DMS114 treated with DMSO at 0.1 percent for 48 hours (cell line): Measurements from ENCODE around the gene MAD1L1.
"Not testable (repeated sequence)": the region's sequence is repeated elsewhere in the genome, so short reads cannot be mapped to it uniquely, and the experiment has no call there.

ENCODE experiments used
- DNase-seq: peaks from one replicate; lab custom pipeline; 2025; ENCODE audit not compliant: unreplicated experiment; lab: John Stamatoyannopoulos, UW

Gene MAD1L1

DNA sequence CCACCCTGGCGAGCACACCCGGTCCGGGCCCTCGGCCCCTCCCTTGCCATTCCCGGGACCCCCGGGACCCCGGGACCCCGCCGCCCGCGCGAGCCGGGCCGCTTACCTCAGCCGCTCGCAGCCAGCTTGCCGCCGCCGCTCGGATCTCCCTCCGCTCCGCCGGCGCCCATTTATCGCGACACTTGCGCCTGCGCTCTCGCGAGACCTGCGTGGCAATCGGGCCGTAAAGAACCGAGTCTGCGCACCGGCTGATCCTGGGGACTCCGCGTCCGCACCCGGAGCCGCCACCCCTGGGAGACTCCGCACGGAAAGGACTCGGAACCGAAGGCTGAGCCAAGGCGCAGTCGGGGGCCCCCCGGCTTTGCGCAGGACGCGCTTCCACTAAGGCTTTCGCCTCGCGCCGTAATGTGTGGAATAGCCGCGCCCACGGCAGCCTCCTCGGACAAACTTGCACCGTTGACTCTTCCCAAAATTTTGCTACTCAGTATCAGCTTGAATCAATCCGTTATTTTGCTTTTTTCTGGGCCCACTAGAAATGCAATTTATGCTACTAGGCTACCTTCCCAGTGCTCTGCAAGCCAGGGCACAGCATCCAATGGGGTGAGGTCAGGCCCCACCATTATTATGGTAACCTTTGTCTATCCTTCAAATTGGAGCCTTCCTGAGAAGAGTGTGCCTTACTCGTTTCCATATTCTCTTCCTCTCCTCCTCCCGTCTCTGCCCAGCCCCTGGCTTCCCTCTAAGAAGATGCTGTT is at the start of gene MAD1L1:
MAD1L1 (minus strand) TSS at position 180 of the 755 bp plus-strand sequence. CDS start 2,812 bp downstream, outside the sequence.
- DNase-seq: peak; percentile 71

DNA sequence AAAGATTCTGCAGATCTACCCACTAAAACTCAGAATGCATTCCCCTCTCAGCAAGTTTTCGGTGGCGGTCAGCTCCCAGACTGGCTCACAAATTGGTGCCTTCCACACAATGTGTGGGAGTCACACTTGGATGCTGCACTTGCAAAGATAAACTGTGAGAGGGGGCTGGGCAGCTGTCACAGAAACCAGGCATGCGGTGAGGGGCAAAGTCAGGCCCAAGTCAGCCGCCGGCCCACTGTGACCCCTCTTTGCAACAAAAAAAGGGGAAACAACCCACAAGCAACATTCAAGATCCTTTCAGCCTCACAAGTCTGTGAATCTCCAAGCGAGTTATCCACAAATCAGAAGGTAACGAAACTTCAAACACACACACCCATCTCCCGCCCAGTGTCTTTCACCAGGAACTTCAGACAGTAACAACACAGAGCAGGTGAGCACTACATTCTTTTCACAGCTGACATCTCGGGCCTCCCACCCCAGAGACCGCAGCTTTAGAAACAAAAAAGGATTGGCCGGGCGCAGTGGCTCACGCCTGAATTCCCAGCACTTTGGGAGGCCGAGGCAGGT is 49.5 kb upstream of the MAD1L1 start:
- no peak for DNase-seq

DNA sequence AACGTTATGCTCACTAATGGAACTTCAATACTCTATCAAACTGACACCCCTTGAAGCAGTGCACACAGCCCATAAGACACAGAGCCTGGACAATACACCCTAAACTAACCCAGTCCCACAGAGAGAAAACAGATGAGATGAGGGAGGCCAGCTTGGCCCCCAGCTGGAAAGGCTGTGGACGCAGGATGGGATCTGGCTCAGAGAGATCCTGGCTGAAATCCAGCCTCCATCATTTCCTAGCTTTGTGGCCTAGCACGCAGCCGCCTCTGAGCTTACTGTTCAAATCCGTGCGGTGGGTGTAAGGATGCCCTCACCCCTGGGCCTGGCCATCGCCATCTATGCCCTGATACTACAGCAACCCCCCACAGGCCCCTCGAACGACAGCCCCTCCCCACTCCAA is 48.8 kb upstream of the MAD1L1 start:
- DNase-seq: no peak

DNA sequence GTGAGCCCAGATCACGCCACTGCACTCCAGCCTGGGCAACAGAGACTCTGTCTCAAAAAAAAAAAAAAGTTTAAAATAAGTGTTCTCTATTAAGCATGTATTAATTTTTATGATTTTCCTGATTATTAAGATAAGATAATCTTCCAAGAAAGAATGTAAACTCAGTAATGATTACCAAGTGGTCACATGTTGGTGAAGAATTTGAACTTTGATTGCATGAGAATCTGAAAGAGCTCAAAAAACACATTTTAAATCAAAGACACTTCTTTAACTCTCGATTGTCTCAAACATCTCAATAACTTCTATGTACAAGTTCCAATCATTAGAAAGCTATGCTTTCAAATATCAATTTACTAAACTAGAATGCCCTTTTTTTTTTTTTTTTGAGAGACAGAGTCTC is 47.7 kb upstream of the MAD1L1 start:
- DNase-seq: no peak

DNA sequence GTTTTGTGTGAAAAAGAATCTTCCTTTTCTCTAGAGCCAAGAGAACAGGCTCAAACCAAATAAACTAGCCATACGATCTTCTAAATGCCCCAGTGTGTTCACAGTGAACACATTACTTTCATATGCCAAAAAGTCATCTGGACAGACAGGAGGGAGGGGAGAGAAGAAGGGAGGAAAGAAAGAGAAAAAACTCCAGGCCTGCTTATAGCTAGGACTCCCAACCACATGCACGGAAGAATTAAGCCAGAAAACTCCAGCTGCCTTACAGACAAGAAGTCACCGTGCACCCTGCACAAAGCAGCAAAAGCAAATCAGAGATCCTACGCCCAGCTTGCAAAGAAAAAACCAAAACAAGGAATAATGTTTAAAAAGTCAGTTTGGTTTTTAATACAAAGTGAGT is 47.2 kb upstream of the MAD1L1 start:
- no peak for DNase-seq

DNA sequence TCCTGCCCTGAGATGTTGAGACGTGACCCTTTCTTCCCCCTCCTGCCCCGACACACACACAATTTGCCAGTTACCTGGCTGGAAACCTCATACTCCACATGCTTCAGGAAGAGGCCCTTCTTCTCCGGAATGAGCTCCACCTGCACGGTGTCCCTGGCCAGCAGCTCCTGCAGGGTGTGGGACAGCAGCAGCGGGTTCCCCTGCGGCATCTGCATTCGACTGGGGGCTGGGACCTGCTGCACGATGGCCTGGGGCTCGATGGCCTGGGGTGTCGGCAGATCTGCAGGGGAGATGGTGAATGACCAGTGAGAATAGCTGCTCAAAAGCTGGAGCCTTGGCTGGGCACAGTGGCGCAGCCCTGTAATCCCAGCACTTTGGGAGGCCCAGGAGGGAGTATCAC is 45.3 kb upstream of the MAD1L1 start:
- no peak for DNase-seq

DNA sequence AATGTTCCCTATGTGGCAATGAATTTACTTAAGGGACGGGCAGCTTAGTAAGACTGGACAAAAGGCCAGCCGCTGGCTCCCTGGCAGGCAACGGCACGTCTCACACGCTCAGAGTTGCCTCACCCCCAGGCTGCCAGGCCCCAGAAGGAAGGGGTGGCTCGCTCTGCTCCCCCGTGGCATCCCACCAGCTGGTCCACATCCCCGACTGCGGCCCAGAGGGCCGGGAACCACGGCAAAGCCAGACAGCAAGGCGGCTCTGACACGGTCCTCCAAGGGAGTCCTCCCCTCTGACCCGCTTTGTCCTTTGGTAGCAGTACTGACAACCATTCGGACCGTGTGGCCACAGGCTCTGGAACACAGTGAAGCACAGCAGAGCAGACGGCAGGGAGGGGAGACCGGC is 43.4 kb upstream of the MAD1L1 start:
- no peak for DNase-seq

DNA sequence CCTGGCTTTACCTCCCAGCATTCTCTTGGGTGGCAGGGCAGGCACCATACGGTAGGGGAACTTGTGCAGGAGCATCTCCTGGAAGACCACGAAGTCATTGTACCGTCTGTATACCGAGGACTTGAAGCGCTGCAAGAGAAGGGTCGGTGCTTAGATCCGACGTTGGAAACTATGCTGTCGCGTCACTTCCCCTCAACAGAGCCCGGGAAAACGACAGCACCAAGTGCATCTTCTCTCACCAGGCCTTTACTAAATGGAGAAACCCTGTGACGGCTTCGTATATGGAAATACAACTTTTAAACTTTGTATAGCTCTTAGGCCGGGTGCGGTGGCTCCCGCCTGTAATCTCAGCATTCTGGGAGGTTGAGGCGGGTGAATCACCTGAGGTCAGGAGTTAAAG is 42.4 kb upstream of the MAD1L1 start:
- no peak for DNase-seq

DNA sequence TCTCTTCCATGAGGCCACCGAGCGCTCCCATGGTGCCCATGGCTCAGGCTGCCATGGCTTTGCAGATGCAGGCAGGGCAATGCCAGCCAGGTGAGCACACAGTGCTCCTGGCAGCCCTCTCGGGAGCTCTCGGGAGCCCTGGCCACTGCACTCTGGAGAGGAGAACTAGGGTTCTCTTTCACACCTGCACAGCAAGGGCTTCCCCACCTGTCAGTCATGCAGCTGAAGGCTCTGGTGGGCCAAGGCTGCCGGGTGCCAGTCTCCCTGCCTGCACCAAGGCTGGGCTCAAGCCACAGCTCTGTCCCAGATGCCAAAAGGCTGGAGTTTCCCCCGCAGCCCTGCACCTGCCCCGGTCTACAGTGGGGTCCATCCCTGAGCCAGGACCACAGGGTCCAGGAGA is 41.9 kb upstream of the MAD1L1 start:
- DNase-seq: no peak

DNA sequence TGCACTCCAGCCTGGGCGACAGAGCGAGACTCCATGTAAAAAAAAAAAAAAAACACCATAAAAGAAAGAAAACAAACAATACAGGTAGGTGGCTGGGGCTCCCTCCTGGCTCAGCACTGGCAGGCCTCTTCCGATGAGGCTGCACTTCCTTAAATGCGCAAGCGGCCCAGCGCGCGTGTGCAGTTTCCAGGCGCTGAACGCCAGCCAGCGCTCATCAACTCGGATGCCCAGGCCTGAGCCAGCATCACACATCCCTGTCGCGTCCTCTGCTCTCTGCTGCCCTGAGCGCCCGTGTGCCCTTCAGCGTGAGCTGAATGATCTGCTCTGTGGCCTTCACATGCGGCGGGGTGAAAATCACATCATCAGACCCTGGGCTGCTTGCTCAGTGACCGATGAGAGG is 41.1 kb upstream of the MAD1L1 start:
- no peak for DNase-seq

DNA sequence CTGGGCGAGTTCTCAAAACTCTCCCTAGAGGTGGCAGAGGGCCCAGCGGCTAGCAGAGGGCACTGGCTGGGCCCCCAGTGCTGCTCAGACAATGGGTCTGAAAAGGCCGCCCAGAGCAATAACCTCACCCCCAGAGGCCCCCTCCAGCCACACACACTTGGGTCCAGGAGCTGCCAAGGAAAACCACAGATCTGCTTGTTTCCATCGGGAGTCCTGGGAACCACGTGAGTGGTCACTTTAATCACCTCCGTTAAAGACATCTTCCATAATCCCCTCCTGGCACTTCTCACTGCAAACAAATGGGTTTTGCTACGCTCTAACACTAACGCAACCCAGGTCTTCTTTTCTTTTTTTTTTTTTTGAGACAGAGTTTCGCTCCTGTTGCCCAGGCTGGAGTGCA is 39.3 kb upstream of the MAD1L1 start:
- no peak for DNase-seq

DNA sequence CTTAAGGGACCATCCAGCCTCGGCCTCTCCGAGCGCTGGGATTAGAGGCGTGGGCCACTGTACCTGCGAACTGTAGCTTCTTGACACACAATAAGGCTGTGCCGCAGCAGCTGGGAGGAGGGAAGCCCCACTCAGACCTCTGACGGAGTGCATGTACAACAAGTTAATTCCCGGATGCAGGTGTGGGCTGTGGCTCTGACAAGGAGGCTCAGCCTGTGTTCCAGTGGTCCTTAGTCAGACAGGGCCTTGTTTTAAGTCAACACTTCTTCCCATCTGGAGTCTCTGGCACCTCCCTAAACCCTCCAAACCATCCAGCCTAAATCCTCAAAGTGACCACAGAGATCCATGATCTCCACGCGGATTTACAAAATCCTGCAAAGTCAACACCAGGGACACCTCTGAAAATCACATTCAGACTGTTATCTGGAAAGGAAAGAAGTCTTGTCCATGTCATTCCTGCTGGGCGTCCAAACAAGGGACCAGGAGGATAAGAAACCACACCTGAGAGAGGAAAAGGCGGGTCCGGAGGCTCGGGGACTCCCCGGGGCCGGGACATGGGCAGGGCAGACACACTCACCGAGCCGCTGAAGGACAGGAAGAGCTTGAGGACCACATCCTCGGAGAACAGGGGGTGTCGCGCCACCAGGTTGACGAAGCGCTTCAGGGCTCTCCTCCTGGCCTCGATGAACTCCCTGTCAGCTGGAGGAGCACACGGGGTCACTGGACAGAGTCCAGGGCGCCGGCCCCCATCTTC is 38.7 kb upstream of the MAD1L1 start:
- no peak for DNase-seq

DNA sequence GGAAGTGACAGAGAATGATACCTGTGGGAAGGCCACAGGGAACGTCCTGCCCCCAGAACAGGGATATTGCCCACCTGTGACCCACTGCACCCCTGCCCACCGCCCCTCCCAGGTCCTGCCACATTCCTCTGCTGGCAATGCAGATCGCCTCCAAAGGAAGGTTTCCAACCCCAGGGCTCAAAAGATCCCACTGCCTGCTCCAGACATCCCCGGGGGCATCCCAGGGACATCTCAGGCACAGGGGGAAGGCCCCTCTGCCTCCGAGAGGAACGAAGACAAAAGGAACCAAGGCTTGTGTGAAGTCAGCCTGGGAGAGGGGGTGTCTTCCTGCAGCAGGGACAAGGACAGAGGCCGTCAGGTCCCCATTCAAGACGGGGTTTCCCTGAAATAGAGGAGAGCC is 37.8 kb upstream of the MAD1L1 start:
- DNase-seq: no peak

DNA sequence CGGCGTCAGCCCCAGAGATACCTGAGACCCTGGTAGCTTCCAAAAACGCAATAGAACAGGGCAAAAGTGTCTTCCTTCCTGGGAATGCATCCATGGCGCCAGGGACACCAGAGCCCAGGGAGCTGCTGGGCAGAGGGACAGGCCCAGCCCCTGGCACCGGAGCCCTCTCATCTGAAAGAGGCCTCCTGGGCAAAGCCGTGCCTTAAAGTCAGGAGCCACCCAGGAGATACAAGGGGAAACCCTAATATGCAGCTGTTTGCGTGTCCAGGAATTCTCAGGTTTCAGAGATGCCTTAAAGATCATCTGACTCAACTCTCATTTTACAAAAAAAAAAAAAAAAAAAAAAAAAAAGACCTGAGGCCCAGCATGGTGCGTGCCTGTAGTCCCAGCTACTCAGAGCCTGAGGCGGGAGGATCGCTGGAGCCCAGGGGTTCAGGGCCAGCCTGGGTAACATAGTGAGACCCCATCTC is 37.3 kb upstream of the MAD1L1 start:
- DNase-seq: no peak

DNA sequence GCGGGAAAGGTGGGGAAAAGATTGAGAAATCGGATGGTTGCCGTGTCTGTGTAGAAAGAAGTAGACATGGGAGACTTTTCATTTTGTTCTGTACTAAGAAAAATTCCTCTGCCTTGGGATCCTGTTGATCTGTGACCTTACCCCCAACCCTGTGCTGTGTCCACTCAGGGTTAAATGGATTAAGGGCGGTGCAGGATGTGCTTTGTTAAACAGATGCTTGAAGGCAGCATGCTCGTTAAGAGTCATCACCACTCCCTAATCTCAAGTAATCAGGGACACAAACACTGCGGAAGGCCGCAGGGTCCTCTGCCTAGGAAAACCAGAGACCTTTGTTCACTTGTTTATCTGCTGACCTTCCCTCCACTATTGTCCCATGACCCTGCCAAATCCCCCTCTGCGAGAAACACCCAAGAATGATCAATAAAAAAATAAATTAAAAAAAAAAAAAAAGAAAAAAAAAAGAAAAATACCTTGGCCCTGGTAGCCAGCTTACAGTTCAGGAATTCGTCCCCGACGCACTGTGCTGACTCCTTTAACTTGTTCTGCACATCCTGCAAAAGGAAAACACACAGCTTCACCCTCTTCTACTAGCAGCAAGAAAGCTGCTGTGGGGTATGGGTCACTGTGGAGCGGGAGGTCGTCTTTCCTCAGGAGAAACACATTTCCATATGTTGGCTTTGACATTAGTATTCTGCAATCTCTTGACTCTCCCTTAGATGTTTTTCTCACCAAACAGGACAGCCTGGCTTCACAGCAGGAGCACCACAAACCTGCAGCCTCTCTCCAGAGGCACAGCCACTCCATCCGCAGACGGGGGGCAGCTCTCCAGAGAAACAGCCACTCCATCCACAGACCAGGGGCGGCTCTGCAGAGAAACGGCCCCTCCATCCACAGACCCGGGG is 36.6 kb upstream of the MAD1L1 start:
- DNase-seq: not testable (repeated sequence)

DNA sequence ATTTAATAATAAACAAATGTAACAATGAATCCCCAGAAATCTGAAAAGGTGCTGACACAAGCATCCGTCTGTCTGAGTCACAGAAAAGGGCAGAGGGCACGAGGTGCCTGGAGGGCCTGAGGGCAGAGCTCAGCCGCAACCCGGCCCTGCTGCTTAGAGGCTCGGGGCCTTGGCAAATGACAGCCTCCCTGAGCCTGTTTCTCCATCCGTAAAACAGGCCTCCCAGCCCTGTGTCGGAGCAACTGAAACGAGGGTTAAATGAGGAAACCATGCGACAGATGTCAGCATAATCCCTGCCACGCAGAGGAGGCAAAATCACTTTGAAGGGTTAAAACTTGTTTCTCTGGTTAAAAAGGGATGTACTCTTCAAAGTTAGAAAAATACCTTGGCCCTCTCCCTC is 34.2 kb upstream of the MAD1L1 start:
- DNase-seq: no peak

DNA sequence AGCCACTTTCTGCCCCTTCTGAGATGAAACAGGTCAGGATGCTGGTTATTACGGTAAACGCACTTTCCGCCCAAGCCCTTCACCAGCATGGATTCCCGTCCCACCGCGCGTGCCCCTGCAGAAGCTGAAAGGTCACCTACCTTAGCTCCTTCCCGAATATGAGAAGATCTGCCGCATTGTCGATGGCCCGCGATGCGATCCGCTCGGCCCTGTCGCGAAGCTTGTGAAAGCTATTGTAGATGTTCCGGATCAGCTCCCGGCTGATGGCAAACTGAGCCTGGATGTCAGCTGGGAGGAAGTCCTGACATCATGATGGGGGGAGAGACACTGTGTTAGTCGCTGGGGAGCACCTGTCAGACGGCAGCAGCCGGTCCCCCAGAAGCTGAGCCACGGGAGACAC is 31.4 kb upstream of the MAD1L1 start:
- no peak for DNase-seq

DNA sequence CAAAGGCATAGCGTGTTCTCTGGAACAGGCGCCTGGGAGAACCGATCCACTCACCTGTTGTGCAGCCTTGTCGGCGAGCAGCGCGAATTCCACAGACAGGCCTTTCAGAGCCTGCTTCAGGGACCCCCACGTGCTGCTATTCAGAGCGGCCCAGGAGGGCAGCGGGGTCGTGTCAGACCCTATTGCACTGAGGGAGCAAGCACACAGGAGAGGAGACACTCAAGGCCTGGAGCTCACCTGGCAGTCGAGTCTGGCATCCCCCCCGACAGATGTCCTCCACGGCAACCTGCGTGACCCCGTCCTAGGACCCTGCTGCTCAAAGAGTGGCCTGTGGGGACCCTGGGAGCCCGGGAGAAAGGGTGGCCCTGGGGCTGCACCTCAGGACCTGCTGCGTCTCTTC is 30.4 kb upstream of the MAD1L1 start:
- DNase-seq: no peak

DNA sequence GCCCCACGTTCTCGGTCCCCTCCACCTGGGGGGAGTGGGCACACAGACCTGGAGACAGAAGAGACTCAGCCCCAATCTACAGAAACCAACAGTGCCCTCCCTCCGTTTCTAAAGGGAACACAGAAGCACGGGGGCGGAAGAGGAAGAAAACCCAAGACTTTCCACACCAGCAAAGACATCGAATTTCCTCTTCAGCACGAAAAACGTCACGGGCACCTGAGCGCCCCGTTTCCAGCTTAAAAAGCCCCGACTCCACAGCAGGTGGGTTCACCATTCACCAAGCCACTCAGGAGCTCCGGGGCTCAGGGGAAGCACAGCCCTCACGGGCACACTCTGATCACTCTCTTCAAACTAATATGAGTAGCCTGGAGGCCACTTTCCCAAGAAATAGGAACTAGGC is 28.9 kb upstream of the MAD1L1 start:
- DNase-seq: no peak

DNA sequence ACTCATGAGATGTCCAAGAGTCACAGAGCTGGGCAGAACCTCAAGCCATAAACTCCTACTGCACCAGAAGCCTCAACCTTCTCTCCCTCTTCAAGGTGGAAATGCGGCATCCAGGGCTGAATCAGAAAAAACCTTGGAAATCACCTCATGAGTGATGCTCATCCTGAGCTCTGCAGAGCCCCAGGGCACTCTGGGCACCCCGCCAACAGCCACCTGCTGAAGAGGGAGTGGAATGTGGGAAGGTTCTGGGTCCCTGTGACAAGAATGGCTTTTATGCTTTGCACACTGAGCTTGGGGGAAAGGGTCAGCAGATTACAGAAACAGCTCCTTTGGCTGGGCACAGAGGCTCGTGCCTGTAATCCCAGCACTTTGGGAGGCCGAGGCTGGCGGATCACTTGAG is 28.1 kb upstream of the MAD1L1 start:
- DNase-seq: no peak

DNA sequence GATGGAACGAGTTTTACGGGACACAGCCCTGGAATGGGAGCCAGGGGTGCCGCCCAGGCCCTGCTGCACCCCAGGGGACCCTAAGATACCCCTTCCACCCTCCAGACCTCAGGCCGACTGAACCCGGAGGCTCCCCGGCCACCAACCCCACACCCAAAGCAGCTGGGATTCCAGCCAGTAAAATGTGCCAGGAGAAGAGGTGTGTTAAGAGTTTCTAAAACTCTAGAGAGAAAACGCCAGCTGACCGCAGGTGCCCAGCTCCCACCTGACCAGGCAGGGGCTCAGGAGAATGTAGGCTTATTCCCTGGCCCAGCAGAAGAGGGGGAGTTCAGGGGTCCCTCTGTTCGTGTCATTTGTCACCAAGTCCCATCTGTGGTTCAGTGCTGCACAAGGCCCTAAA is 26.7 kb upstream of the MAD1L1 start:
- DNase-seq: no peak
